HCT116 (cell line): ENCODE measurements around the gene AFF1.

Source experiments
- CTCF ChIP-seq, 3 experiments: fragments of 200-600 bp in 1 of 3; sonication (generic) in 1 of 3; IDR thresholded peaks in 2 of 3; conservative IDR thresholded peaks in 1 of 3; 2 replicates each; pipeline ENCODE4 v1.5.1; 2012 to 2017; ENCODE audit warnings: low read depth in 2 of 3, low read length in 2 of 3, antibody characterized with exemption in 1 of 3, borderline replicate concordance in 1 of 3, control low read depth in 1 of 3, mild to moderate bottlenecking in 1 of 3, mixed read lengths in 1 of 3, mixed run types in 1 of 3, moderate library complexity in 1 of 3; ENCODE audit not compliant: insufficient read depth in 1 of 3
- FOSL1 ChIP-seq: IDR thresholded peaks from 2 replicates; pipeline ENCODE4 v1.6.1; 2012; ENCODE audit warnings: low read depth
- JUND ChIP-seq: IDR thresholded peaks from 2 replicates; pipeline ENCODE4 v1.6.1; 2012
- POLR2A ChIP-seq: IDR thresholded peaks from 2 replicates; pipeline ENCODE4 v1.7.0; 2011; ENCODE audit warnings: borderline replicate concordance; ENCODE audit not compliant: insufficient read depth, insufficient read length; ENCODE audit errors: extremely low read depth
- POLR2AphosphoS5 ChIP-seq: IDR thresholded peaks from 2 replicates; pipeline ENCODE4 v1.6.1; 2011; ENCODE audit warnings: mild to moderate bottlenecking, low read depth, low read length, moderate library complexity
- ZNF274 ChIP-seq: fragments of 200-500 bp; sonication (Bioruptor generic); IDR thresholded peaks from 2 replicates; pipeline ENCODE4 v1.6.1; 2014; ENCODE audit warnings: mild to moderate bottlenecking, low read depth, low read length, inconsistent platforms

- TF ChIP-seq CTCF (IDR thresholded peaks at IDR 0.05 in 2 of 3, conservative IDR thresholded peaks at IDR 0.05 in 1 of 3; ENCODE audit: borderline replicate concordance in 1 of 3, insufficient read depth in 1 of 3, low read depth in 2 of 3, low read length in 2 of 3) = no peak
- TF ChIP-seq JUND = no peak
- no peak for TF ChIP-seq FOSL1
- no peak for TF ChIP-seq ZNF274
- no peak for TF ChIP-seq POLR2A
- TF ChIP-seq POLR2AphosphoS5 = no peak
Observed at GRCh38 chr4:87017580-87018342, 83.0 kb downstream of the AFF1 start.
